Fibroblast of the aortic adventitia (primary cell): ENCODE data around the gene AKAP9. TPM values are rescaled to one million over a fixed set of nuclear protein-coding genes. Genes with fewer than 3 reads are reported as not detected.
A peak's percentile ranks its signal among the peaks of the same experiment; 100 is the strongest.
"Not testable (repeated sequence)": the region's sequence is repeated elsewhere in the genome, so short reads cannot be mapped to it uniquely, and the experiment has no call there.

ENCODE experiments used
- DNase-seq: peaks from one replicate; pipeline ENCODE4 v3.0.0-alpha.2; 2010; ENCODE audit warnings: low read depth
- H3K4me3 ChIP-seq: 2 replicates; pipeline ENCODE4 v1.5.1; 2011; ENCODE audit warnings: low read depth, mild to moderate bottlenecking, control low read depth, low read length, moderate library complexity
- CTCF ChIP-seq: IDR thresholded peaks from 2 replicates; pipeline ENCODE4 v1.5.1; 2011; ENCODE audit warnings: mild to moderate bottlenecking, low read length, control low read depth, inconsistent platforms; ENCODE audit not compliant: insufficient read depth
- total RNA-seq: library from RNA; depleted of rRNA; stranded (reverse); fragments of >200 nt; gene quantifications from 2 replicates; pipeline ENCODE4 v1.2.3, GENCODE V29; 2012; ENCODE audit warnings: low replicate concordance

AKAP9 gene
- total RNA-seq, 1 donor = 53.3 TPM

- TF ChIP-seq CTCF = no peak
- DNase-seq = no peak
- no peak overlapping the region for H3K4me3 ChIP-seq
These were observed 22.3 kb upstream of the AKAP9 start for GRCh38 chr7:91918356-91918755.

- H3K4me3 ChIP-seq = no peak overlapping the region
- no peak for TF ChIP-seq CTCF
- DNase-seq = no peak
These were observed 17.8 kb upstream of the AKAP9 start for GRCh38 chr7:91922857-91923256.

- no peak for DNase-seq
- no peak overlapping the region for H3K4me3 ChIP-seq
- no peak for TF ChIP-seq CTCF
These were observed 12.8 kb upstream of the AKAP9 start for GRCh38 chr7:91927912-91928311.

GRCh38 chr7:91929463-91929862 lies 11.2 kb upstream of the AKAP9 start:
- no peak for TF ChIP-seq CTCF
- H3K4me3 ChIP-seq = no peak overlapping the region
- DNase-seq = no peak

- peak overlapping the region; percentile 93 for H3K4me3 ChIP-seq
- no peak for TF ChIP-seq CTCF
- DNase-seq = peak; percentile 17
These were observed 491 bp upstream of the AKAP9 start for GRCh38 chr7:91940171-91940570.

GRCh38 chr7:91941450-91941849 lies 788 bp downstream of the AKAP9 start:
- TF ChIP-seq CTCF = no peak
- DNase-seq = peak; percentile 30
- peak overlapping the region; percentile 93 for H3K4me3 ChIP-seq

GRCh38 chr7:91942312-91942711 lies 1.6 kb downstream of the AKAP9 start:
- DNase-seq = no peak
- peak overlapping the region; percentile 93 for H3K4me3 ChIP-seq

GRCh38 chr7:91944970-91945369 lies 4.3 kb downstream of the AKAP9 start:
- H3K4me3 ChIP-seq, DNase-seq: not testable (repeated sequence)

More at GRCh38 chr7:91942312-91942711, 1.6 kb downstream of the AKAP9 start:
- no peak for TF ChIP-seq CTCF
